Effector memory CD8-positive, alpha-beta T cell (primary cell): Measurements from ENCODE around the gene OR10G2.
"Not testable (repeated sequence)": the region's sequence is repeated elsewhere in the genome, so short reads cannot be mapped to it uniquely, and the experiment has no call there.

ENCODE experiments used
- ATAC-seq: fragments of 150-1000 bp; cut with Tn5 transposase; replicated peaks from 2 replicates; pipeline ENCODE4 v1.10.0; 2021; ENCODE audit warnings: mild to moderate bottlenecking, moderate library complexity
- DNase-seq, 3 experiments: peaks; one replicate each; pipeline ENCODE4 v3.0.0; 2021
- H3K27ac Mint-ChIP-seq, 2 donors: one replicate each; pipeline ENCODE4 v1.8.0; 2022; ENCODE audit warnings: mild to moderate bottlenecking in 2 of 2, mixed read lengths in 2 of 2, moderate library complexity in 2 of 2
- H3K27me3 Mint-ChIP-seq, 2 donors: one replicate each; pipeline ENCODE4 v1.8.0; 2022; ENCODE audit warnings: mixed read lengths in 2 of 2
- H3K36me3 Mint-ChIP-seq: one replicate; pipeline ENCODE4 v1.8.0; 2022; ENCODE audit warnings: mild to moderate bottlenecking, moderate library complexity, mixed read lengths; ENCODE audit not compliant: insufficient read depth
- H3K4me1 Mint-ChIP-seq, 2 donors: one replicate each; pipeline ENCODE4 v1.8.0; 2022; ENCODE audit warnings: low read depth in 2 of 2, mixed read lengths in 2 of 2
- H3K4me3 Mint-ChIP-seq, 2 donors: one replicate each; pipeline ENCODE4 v1.8.0; 2022; ENCODE audit warnings: mild to moderate bottlenecking in 2 of 2, mixed read lengths in 2 of 2, moderate library complexity in 2 of 2
- H3K9me3 Mint-ChIP-seq, 2 donors: one replicate each; pipeline ENCODE4 v1.8.0; 2022; ENCODE audit warnings: mixed read lengths in 2 of 2

Gene OR10G2

DNA sequence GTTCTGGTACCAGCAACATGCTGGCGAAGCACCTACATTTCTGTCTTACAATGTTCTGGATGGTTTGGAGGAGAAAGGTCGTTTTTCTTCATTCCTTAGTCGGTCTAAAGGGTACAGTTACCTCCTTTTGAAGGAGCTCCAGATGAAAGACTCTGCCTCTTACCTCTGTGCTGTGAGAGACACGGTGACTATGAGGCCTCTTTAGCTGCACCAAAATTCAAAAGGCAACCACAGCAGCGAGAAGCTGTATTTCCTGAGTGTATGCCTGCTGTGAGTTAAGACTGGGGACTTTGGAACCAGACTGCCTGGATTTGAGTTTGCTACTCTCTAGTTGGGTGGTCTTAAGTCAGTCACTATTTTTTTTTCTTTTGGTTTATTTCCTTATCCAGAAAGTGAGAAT lies 8.7 kb upstream of the OR10G2 start:
- H3K4me3 Mint-ChIP-seq: peak overlapping the region; percentile 57 to 79
- no peak overlapping the region for H3K27ac Mint-ChIP-seq
- peaks cover 0 to 5% of the 10 kb centered on the region in 2 donors for H3K27me3 Mint-ChIP-seq
- peaks cover 14% of the 10 kb centered on the region for H3K36me3 Mint-ChIP-seq
- ATAC-seq (no peak), DNase-seq (no peak)
- H3K9me3 Mint-ChIP-seq: peaks cover 0 to 1% of the 10 kb centered on the region in 2 donors
- peaks cover 1 to 8% of the 10 kb centered on the region in 2 donors for H3K4me1 Mint-ChIP-seq

DNA sequence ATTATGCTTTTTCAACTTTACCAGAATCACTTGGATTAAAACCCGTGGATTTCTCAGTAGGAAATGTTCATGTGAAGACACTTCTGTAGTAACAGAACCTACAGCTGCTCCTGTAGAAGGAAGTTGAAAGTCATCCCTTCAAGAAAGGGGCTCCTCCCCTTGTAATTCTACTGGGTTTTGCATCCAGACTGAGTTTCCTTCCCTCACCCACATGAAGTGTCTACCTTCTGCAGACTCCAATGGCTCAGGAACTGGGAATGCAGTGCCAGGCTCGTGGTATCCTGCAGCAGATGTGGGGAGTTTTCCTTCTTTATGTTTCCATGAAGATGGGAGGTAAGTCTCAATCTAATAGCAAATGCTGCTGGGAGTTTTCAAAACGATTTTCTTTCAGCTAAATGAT lies 7.9 kb upstream of the OR10G2 start:
- ATAC-seq (no peak), DNase-seq (no peak)
- Mint-ChIP-seq H3K4me3 (peak overlapping the region; percentile 57 to 79), H3K4me1 (peaks cover 1 to 8% of the 10 kb centered on the region in 2 donors), H3K27me3 (peaks cover 0 to 5% of the 10 kb centered on the region in 2 donors), H3K9me3 (no peaks in the 10 kb centered on the region), H3K27ac (peak overlapping the region in 1 of 2 donors; percentile 92), H3K36me3 (peaks cover 14% of the 10 kb centered on the region)

DNA sequence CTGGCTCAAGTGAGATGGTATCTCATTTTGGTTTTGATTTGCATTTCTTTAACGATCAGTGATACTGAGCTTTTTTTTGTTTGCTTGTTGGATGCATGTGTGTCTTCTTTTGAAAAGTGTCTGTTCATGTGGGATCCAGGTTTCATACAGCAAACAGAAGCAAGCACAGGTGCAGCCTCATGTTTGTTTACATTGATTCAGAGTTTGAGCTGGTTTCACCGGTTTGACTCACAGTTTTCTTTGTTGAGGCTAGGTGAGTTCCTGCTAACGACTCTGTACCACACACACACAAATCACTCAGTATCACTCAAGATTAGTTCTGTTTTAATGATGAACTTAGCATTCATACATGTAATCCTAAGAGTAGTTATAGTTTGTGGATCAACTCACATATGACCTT lies 3.7 kb downstream of the OR10G2 start:
- no peak overlapping the region for H3K4me3 Mint-ChIP-seq
- no peak for ATAC-seq
- no peaks in the 10 kb centered on the region for H3K36me3 Mint-ChIP-seq
- no peaks in the 10 kb centered on the region for H3K4me1 Mint-ChIP-seq
- H3K27ac Mint-ChIP-seq: no peak overlapping the region
- peaks cover 40 to 43% of the 10 kb centered on the region in 2 donors for H3K27me3 Mint-ChIP-seq
- no peaks in the 10 kb centered on the region for H3K9me3 Mint-ChIP-seq
- DNase-seq: no peak

DNA sequence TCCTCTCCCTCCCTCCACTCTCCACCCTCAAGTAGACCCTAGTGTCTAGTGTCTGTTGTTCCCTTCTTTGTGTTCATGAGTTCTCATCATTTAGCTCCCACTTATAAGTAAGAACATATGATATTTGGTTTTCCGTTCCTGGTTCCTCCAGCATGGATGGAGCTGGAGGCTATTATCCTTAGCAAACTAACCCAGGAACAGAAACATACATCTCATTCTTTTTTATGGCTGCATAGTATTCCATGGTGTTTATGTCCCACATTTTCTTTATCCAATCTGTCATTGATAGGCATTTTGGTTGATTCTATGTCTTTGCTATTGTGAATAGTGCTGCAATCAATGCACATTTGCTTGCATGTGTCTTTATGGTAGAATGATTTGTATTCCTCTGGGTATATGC lies 4.2 kb downstream of the OR10G2 start:
- ATAC-seq, H3K36me3 Mint-ChIP-seq, H3K4me3 Mint-ChIP-seq, H3K27ac Mint-ChIP-seq, DNase-seq, H3K4me1 Mint-ChIP-seq, H3K9me3 Mint-ChIP-seq: not testable (repeated sequence)
- peaks cover 42 to 47% of the 10 kb centered on the region in 2 donors for H3K27me3 Mint-ChIP-seq

DNA sequence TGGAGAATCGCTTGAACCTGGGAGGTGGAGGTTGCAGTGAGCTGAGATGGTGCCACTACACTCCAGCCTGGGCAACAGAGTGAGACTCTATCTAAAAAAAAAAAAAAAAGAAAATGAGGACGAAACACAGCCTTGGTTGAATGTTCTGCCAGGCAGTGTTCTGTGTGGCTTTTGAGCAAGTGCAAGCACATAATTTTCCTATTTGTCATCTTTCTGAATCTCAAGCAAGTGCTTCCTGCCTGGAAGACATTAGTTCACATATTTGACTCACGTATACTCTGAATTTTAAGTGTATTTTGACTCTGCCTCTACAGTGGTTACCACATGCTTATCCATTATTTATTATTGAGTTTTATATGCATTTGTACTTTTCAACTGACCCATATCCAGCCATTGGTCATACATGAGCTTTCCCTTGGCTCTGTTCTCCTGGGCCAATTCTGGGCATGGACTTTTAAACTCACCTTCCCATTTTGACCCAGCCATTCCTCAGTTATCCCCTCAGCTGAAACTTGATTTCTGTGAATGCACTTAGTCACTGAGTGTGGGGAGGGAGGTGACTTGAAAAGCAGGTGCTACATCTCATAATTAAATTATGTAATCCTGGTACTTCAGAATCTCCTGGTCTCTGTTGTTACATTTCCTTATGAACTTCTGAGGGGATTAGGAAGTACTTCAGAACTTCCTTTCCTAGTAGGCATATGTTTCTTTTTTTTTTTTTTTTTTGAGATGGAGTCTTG lies 8.1 kb downstream of the OR10G2 start:
- peaks cover 50 to 51% of the 10 kb centered on the region in 2 donors for H3K27me3 Mint-ChIP-seq
- no peak overlapping the region for H3K27ac Mint-ChIP-seq
- H3K36me3 Mint-ChIP-seq: no peaks in the 10 kb centered on the region
- ATAC-seq (no peak), DNase-seq (no peak)
- H3K4me3 Mint-ChIP-seq: no peak overlapping the region
- no peaks in the 10 kb centered on the region for H3K4me1 Mint-ChIP-seq
- no peaks in the 10 kb centered on the region for H3K9me3 Mint-ChIP-seq

DNA sequence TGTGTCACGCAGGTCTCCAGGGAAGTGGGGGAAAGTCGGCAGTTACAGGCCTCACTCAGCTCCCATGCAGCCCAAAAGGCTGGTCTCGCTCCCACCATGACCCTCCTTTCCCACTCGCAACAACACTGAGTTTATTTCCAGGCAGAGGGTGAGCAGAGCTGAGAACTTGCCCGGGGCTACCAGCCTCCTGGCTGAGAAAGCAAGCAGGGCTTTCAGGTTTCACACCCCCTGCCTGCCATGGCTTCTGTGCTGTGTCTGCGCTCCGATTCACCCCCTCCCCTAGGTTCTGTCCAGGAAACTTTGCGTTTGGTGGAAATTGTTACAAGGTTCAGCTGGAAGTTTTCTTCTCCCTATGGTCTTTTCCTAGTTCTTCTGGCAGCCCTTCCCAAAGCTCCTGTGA lies 17.1 kb downstream of the OR10G2 start:
- no peak overlapping the region for H3K4me3 Mint-ChIP-seq
- DNase-seq (no peak), ATAC-seq (no peak)
- H3K9me3 Mint-ChIP-seq: no peaks in the 10 kb centered on the region
- peak overlapping the region in 1 of 2 donors; percentile 51 for H3K27ac Mint-ChIP-seq
- peaks cover 37 to 38% of the 10 kb centered on the region in 2 donors for H3K27me3 Mint-ChIP-seq
- H3K4me1 Mint-ChIP-seq: peaks cover 0 to 3% of the 10 kb centered on the region in 2 donors
- H3K36me3 Mint-ChIP-seq: no peaks in the 10 kb centered on the region

DNA sequence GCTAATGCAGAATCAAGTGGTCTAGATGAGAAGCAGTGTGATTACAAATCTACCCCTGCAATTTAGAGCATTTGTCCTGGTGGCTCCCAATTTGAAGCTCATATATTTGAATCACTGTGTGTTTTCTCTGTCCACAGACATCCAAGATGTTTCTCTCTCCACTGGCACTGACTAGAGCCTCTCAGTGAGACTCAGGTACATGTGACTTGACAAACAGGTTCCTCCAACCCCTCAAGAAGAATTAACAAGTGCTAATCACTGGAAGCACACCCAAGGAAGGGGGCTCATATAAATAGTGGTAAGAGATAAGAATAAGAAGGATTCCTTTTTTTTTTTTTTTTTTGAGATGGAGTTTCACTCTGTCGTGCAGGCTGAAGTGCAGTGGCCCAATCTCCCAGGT lies 20.5 kb downstream of the OR10G2 start:
- Mint-ChIP-seq H3K27ac (no peak overlapping the region), H3K27me3 (peaks cover 30 to 34% of the 10 kb centered on the region in 2 donors), H3K9me3 (no peaks in the 10 kb centered on the region), H3K4me3 (no peak overlapping the region), H3K36me3 (no peaks in the 10 kb centered on the region), H3K4me1 (peaks cover 0 to 3% of the 10 kb centered on the region in 2 donors)
- ATAC-seq (no peak), DNase-seq (no peak)

DNA sequence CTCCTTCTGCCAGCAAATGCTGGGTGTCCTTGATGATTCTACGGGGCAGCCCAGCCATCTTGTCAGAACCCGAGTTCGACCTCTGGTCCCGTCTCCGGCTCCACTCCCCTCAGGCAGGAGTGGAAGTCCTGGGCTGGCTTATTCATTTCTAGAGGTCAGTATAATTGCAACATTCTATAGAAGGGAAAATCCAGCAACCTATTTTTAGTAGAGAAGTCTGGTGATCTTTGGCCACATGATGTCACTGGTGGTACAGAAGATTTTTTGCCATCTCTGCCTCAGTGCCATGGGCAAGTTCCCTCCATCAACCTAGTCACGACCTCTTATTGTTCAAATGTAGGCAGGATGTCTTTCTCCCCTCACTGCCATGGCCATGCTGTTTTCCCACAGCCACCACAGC lies 22.4 kb downstream of the OR10G2 start:
- no peak overlapping the region for H3K4me3 Mint-ChIP-seq

DNA sequence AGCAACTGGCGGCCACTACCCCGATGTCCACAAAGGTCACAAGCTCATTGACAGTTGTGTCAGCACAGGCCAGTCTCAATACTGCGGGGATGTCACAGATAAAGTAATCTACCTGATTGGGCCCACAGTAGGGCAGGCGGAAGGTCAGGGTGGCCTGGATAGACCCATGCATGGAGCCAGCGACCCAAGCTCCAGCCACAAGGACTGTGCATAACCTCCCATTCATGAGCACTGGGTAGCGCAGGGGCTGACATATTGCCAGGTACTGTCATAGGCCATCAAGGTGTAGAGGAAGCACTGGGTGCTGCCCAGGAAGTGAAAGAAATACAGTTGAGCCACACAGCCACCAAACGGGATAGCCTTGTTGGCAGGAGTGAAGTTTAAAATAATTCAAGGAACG lies 32.6 kb downstream of the OR10G2 start:
- not testable (repeated sequence) for H3K9me3 Mint-ChIP-seq, DNase-seq, H3K27ac Mint-ChIP-seq, H3K4me1 Mint-ChIP-seq, H3K36me3 Mint-ChIP-seq, ATAC-seq, H3K4me3 Mint-ChIP-seq
- peaks cover 10 to 21% of the 10 kb centered on the region in 2 donors for H3K27me3 Mint-ChIP-seq

More for the DNA sequence above, 22.4 kb downstream of the OR10G2 start:
- ATAC-seq: no peak
- Mint-ChIP-seq H3K36me3 (no peaks in the 10 kb centered on the region), H3K4me1 (no peaks in the 10 kb centered on the region), H3K27ac (no peak overlapping the region), H3K27me3 (peaks cover 27 to 34% of the 10 kb centered on the region in 2 donors), H3K9me3 (no peaks in the 10 kb centered on the region)
- no peak for DNase-seq

DNA sequence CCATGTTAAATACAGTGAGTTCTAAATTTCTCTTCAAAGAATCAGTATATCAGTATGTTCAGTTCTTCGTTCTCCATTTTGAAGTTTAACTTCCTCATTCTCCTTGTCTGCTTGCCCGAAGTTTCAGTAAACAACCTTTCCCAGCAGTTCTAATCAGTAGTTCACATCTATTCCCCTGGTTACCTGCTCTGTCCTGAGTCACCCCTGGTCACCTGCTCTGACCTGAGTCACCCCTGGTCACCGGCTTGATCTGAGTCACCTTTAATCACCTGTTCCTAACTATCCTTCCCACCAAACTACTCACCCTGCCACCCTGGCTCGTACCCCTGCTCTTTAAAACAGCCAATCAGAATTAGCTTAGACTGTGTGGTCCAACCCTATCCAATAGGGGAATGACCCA lies 45.4 kb downstream of the OR10G2 start:
- Mint-ChIP-seq H3K36me3 (no peaks in the 10 kb centered on the region), H3K4me3 (no peak overlapping the region), H3K27ac (no peak overlapping the region), H3K9me3 (peaks cover 9 to 11% of the 10 kb centered on the region in 2 donors), H3K4me1 (peaks cover 0 to 2% of the 10 kb centered on the region in 2 donors), H3K27me3 (peaks cover 25 to 55% of the 10 kb centered on the region in 2 donors)
- no peak for ATAC-seq
- no peak for DNase-seq
